Prostate gland (tissue), 1 donor: Measurements from ENCODE around the gene CHST13.

Experiments
- POLR2A ChIP-seq: fragments of 450-650 bp; IDR thresholded peaks from one replicate; pipeline ENCODE4 v1.6.1; 2016; ENCODE audit warnings: antibody characterized with exemption, mild to moderate bottlenecking
- POLR2AphosphoS5 ChIP-seq: sonication (generic); formaldehyde crosslinking; IDR thresholded peaks from one replicate; pipeline ENCODE4 v1.6.1; 2017; ENCODE audit warnings: antibody characterized with exemption

GRCh38 chr3:126480206-126480605 lies 43.7 kb upstream of the CHST13 start:
- TF ChIP-seq POLR2A (no peak), POLR2AphosphoS5 (no peak)
